Colonic mucosa (tissue), 4 donors: ENCODE data around the gene PRAC2. TPM values are rescaled to one million over a fixed set of nuclear protein-coding genes. Genes with fewer than 3 reads are reported as not detected.
"Not testable (repeated sequence)": the region's sequence is repeated elsewhere in the genome, so short reads cannot be mapped to it uniquely, and the experiment has no call there.

ENCODE experiments used
- DNase-seq: peaks from one replicate; pipeline ENCODE4 v3.0.0-alpha.2; 2020
- H3K27ac ChIP-seq: fragments of 200-600 bp; one replicate; pipeline ENCODE4 v1.8.0; 2021
- H3K27me3 ChIP-seq: fragments of 200-600 bp; one replicate; pipeline ENCODE4 v1.8.0; 2021
- H3K36me3 ChIP-seq: fragments of 200-600 bp; one replicate; pipeline ENCODE4 v1.8.0; 2021
- H3K4me1 ChIP-seq: fragments of 200-600 bp; one replicate; pipeline ENCODE4 v1.8.0; 2021; ENCODE audit warnings: mild to moderate bottlenecking
- H3K4me3 ChIP-seq: fragments of 200-600 bp; one replicate; pipeline ENCODE4 v1.8.0; 2021
- H3K9ac ChIP-seq, 2 donors: one replicate each; pipeline ENCODE4 v1.7.0; 2013; ENCODE audit warnings: control low read depth in 2 of 2, low read depth in 2 of 2, low read length in 2 of 2
- H3K9me3 ChIP-seq: fragments of 200-600 bp; one replicate; pipeline ENCODE4 v1.8.0; 2021
- intact Hi-C: fragments of 100-400 bp; cut with DNase I; formaldehyde crosslinking; loops from one replicate; pipeline ENCODE4 v1.14.1; 2022
- total RNA-seq, 2 donors: library from RNA; stranded (reverse); fragmentation: NEBNext Ultra II Directional in 1 of 2; extraction: Animal tissue kit (Norgen Biotek cat#: 25700) in 1 of 2; gene quantifications; one replicate each; pipeline ENCODE4 v1.2.1, GENCODE V29; 2021
- TF ChIP-seq, protein P1 (sequence below): fragments of 200-600 bp; IDR thresholded peaks from one replicate; pipeline ENCODE4 v1.8.0; 2022; ENCODE audit warnings: antibody characterized with exemption, mild to moderate bottlenecking
- donor health status: healthy.
- donor health status: DM: no; HTN: no; CAD: no.
- donor health status: DM: no; HTN: no; CAD: no.

PRAC2 gene
- total RNA-seq, 2 donors from 2014 or later, result 12.9 to 19.4 TPM

DNA sequence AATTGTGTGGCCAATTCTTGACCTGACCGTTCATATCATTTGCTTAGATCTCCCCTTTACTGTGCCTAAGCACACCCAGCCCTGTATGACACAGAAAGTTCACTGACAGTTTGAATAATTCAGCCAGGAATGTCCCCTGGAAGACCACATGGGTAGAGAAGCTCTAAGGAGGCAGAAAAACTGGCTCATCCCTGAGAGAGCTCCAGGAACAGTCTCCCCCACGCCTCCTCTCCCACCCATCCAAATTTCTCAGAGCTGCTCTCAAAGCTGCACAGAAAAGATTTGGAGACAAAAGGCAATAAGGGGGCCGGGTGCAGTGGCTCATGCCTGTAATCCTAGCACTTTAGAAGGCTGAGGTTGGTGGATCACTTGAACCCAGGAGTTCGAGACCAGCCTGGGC lies 11.9 kb upstream of the PRAC2 start:
- Histone ChIP-seq H3K4me1 (no peaks in the 10 kb centered on the region), H3K9ac (no peak overlapping the region), H3K9me3 (no peaks in the 10 kb centered on the region), H3K27ac (no peak overlapping the region), H3K27me3 (peaks cover 3% of the 10 kb centered on the region), H3K36me3 (no peaks in the 10 kb centered on the region), H3K4me3 (no peak overlapping the region)
- TF ChIP-seq, protein P1, sequence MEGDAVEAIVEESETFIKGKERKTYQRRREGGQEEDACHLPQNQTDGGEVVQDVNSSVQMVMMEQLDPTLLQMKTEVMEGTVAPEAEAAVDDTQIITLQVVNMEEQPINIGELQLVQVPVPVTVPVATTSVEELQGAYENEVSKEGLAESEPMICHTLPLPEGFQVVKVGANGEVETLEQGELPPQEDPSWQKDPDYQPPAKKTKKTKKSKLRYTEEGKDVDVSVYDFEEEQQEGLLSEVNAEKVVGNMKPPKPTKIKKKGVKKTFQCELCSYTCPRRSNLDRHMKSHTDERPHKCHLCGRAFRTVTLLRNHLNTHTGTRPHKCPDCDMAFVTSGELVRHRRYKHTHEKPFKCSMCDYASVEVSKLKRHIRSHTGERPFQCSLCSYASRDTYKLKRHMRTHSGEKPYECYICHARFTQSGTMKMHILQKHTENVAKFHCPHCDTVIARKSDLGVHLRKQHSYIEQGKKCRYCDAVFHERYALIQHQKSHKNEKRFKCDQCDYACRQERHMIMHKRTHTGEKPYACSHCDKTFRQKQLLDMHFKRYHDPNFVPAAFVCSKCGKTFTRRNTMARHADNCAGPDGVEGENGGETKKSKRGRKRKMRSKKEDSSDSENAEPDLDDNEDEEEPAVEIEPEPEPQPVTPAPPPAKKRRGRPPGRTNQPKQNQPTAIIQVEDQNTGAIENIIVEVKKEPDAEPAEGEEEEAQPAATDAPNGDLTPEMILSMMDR, result no peak
- no peak for DNase-seq
- intact Hi-C loops, result no loop called here

DNA sequence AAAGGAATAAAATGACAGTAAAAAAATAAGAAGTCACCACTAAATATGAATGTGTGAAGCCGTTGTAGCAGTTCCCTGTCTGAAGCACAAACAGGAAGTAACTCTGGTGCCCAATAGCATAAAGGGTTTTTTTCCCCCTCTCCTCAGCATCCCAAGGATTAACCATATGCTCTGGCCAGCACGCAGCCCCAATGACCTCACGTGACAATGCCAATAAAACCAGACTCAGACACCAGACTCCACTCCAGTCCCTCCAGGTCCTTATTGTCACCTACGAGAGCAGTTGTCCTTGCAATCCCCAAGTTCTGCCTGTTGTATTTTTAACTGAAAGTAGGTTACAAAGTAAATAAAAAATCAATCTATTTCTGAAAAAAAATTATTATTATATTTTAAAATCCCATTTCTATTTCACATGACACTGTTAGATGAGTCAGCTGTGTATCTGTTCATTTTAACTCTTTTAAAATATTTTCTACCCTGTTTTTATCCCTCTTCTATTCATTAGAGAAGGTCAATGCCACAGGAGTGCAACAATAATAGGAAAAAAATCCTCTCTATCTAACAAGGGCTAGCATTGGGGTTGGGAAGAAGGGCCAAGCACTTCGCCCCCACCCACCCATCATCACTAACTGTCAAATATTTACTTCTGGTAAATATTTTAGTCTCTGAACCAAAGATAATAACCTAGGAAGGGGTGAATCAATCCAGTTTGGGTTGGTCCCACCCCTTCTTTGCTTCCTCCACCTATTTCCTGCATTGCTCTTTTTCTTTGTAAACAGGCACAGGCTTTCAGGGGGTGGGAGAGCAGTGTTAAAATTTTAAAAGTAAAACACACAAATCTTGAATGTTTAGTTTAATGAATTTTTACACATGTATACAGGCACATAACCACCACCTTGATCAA lies 7.2 kb upstream of the PRAC2 start:
- intact Hi-C loops, result no loop called here
- H3K9me3 ChIP-seq, result no peaks in the 10 kb centered on the region
- H3K9ac ChIP-seq, result no peak overlapping the region
- TF ChIP-seq, protein P1, result no peak
- no peaks in the 10 kb centered on the region for H3K36me3 ChIP-seq
- H3K4me1 ChIP-seq, result no peaks in the 10 kb centered on the region
- H3K27ac ChIP-seq, result peak overlapping the region; percentile 58
- no peak overlapping the region for H3K4me3 ChIP-seq
- peaks cover 21% of the 10 kb centered on the region for H3K27me3 ChIP-seq
- peak; percentile 58 for DNase-seq

DNA sequence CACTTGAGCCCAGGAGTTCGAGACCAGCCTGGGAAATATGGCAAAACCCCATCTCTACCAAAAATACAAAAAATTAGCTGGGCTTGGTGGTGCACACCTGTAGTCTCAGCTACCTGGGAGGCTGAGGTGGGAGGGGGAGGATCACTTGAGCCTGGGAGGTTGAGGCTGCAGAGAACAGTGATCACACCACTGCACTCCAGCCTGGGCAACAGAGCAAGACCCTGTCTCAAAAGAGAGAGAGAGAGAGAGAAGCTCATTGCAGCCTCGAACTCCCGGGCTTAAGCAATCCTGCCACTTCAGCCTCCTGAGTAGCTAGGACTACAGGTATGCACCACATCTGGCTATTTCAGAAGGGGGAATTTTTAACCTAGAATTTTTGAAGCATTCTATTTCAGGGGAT lies 6.4 kb upstream of the PRAC2 start:
- DNase-seq, H3K36me3 ChIP-seq, H3K4me1 ChIP-seq, H3K4me3 ChIP-seq, H3K9me3 ChIP-seq, H3K9ac ChIP-seq, intact Hi-C loops: not testable (repeated sequence)
- Histone ChIP-seq H3K27me3 (peaks cover 21% of the 10 kb centered on the region), H3K27ac (peak overlapping the region; percentile 58)

DNA sequence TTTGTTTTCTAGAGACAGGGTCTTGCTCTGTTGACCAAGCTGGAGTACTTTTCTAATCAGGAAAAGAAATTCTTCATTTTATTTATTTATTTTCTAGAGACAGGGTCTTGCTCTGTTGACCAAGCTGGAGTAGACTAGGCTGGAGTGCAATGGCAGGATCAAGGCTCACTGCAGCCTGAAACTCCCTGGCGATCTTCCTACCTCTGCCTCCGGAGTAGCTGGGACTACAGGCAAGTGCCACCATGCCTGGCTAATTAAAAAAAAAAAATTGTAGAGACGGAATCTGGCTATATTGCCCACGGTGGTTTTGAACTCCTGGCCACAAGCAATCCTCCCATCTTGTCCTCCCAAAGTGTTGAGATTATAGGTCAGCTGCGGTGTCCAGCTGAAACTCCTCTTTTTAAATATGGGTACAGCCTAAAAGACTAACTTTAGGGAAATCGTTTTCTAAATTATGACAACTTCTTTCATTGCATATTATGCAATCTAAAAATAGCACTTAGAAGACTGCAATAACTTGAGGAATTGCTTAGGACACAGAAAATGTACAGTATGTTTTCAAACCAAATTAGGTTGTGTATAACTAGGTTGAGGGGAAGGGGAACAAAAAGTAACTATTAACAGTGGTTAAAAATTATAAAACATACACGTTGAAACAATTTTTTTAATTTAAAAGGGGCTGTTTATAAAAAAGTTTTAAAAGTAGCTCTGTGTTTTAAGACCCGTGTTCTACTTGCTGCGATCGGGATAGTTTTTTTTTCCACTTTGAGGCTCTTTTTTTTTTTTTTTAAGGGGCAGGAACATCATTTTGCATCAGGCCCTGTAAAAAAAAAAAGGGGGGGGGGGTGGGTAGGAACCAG lies 5.4 kb upstream of the PRAC2 start:
- intact Hi-C loops, result no loop called here
- Histone ChIP-seq H3K9ac (no peak overlapping the region), H3K36me3 (no peaks in the 10 kb centered on the region), H3K9me3 (no peaks in the 10 kb centered on the region), H3K4me1 (no peaks in the 10 kb centered on the region), H3K27ac (peak overlapping the region; percentile 17), H3K4me3 (no peak overlapping the region), H3K27me3 (peaks cover 30% of the 10 kb centered on the region)
- TF ChIP-seq, protein P1, result no peak
- peak; percentile 22 for DNase-seq

DNA sequence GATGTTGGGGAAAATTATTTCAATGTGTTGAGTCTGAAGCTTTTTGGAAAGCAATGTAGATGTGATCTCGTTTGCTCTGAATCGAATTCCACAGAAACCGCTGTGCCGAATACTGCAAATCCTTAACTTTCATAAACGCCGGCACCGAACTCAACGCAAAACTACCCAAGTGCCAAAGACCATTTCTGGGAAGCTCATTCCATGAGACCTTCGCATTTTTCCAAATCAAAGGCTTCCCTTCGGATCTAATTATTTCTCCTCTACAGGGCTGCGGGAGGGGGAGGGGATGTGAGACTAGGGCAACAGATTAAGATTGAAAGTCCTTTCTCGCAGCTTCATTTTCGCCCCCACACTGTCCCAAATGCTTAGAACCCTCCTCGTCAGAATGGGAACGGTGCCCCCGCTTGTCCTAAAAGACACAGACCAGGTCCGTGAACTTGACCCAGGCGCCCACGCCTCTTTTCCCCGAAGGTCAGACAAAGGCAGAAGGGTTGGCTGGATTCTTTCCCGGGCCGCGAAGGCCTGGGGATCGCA lies 4.7 kb upstream of the PRAC2 start:
- peak; percentile 71 for DNase-seq
- no peak overlapping the region for H3K9ac ChIP-seq
- no peaks in the 10 kb centered on the region for H3K9me3 ChIP-seq
- no peaks in the 10 kb centered on the region for H3K36me3 ChIP-seq
- intact Hi-C loops, result no loop called here
- peaks cover 34% of the 10 kb centered on the region for H3K27me3 ChIP-seq
- H3K4me1 ChIP-seq, result no peaks in the 10 kb centered on the region
- TF ChIP-seq, protein P1, result no peak
- H3K4me3 ChIP-seq, result peak overlapping the region; percentile 45
- peak overlapping the region; percentile 85 for H3K27ac ChIP-seq
